Activated T-cell treated with anti-CD3 and anti-CD28 coated beads, Interleukin-2, amount 50 U/mL, for 24 hours (primary cell): ENCODE measurements around the gene PAX5.

Experiments
- DNase-seq: peaks from one replicate; pipeline ENCODE4 v3.0.0-alpha.2; 2020
- H3K27ac Mint-ChIP-seq: 2 replicates; pipeline ENCODE4 v1.8.0; 2020; ENCODE audit warnings: mild to moderate bottlenecking, mixed read lengths
- H3K27me3 Mint-ChIP-seq: 2 replicates; pipeline ENCODE4 v1.8.0; 2020; ENCODE audit warnings: mixed read lengths
- H3K36me3 Mint-ChIP-seq: 2 replicates; pipeline ENCODE4 v1.8.0; 2020; ENCODE audit warnings: low read depth, mixed read lengths
- H3K4me1 Mint-ChIP-seq: 2 replicates; pipeline ENCODE4 v1.8.0; 2020; ENCODE audit warnings: low read depth, mixed read lengths
- H3K4me3 Mint-ChIP-seq: 2 replicates; pipeline ENCODE4 v1.8.0; 2020; ENCODE audit warnings: mild to moderate bottlenecking, moderate library complexity, mixed read lengths
- H3K9me3 Mint-ChIP-seq: 2 replicates; pipeline ENCODE4 v1.8.0; 2020; ENCODE audit warnings: mixed read lengths

PAX5 gene

DNA sequence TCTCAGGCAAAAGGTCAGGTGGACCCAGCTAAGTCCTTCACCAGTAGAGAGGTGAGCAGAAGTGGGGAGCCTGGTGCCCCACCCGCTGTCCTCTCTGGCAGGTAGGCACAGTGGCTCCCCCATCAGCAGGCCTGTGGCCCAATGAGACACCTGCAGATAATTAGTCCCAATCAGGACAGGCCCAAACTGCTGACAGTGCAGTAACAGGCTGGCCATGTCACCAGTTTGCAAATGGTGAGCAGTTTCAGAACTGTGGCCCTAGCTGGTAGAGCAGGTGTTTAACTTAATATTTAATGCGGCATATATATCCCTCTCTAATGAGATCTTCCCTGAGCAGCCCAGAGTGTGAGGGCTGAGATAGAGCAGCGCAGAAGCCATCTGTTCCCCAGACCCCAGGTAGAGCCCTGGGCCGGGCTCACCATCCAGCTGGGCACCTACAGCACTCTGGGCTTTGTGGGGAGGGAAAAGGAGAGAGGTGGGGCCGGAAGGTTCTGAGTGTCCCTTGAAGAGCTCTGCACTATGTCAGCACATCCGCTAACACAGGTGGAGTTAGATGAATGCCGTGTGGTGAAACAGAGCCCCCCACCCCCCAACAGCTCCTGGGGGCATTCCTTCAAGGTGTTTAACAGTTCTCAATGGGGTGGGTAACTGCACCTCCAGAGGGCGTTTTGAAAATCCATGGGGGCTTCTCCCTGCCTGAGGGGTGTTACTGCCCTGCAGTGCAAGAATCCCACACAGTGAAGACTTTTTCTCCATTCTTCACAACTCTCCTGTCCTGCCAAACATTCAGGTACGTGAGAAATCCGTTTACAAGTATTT lies 120.5 kb downstream of the PAX5 start:
- H3K4me3 Mint-ChIP-seq, result no peak overlapping the region
- H3K4me1 Mint-ChIP-seq, result no peaks in the 10 kb centered on the region
- DNase-seq, result no peak
- H3K27me3 Mint-ChIP-seq, result peaks cover 29% of the 10 kb centered on the region
- H3K36me3 Mint-ChIP-seq, result no peaks in the 10 kb centered on the region
- no peak overlapping the region for H3K27ac Mint-ChIP-seq
- no peaks in the 10 kb centered on the region for H3K9me3 Mint-ChIP-seq

DNA sequence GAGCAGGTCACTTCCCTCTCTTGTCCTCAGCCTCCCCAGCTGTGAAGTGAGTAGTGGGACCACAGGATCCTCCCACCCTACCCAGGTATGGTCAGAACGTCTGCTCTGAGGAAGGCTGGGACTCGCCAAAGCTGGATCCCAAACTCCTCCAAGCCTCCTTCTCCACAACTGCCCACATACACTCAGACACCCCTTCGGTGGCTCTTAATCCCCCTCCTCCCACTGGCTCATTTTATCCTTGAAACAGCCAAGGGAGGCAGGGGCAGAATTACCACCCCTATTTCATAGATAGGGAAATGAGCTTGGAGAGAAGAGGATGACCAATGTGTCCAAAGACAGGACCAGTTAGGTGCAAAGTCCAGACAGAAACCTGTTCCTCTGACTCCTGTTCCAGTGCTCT lies 121.4 kb downstream of the PAX5 start:
- Mint-ChIP-seq H3K4me1 (no peaks in the 10 kb centered on the region), H3K36me3 (no peaks in the 10 kb centered on the region), H3K9me3 (no peaks in the 10 kb centered on the region), H3K4me3 (no peak overlapping the region), H3K27ac (no peak overlapping the region), H3K27me3 (peaks cover 34% of the 10 kb centered on the region)
- no peak for DNase-seq

DNA sequence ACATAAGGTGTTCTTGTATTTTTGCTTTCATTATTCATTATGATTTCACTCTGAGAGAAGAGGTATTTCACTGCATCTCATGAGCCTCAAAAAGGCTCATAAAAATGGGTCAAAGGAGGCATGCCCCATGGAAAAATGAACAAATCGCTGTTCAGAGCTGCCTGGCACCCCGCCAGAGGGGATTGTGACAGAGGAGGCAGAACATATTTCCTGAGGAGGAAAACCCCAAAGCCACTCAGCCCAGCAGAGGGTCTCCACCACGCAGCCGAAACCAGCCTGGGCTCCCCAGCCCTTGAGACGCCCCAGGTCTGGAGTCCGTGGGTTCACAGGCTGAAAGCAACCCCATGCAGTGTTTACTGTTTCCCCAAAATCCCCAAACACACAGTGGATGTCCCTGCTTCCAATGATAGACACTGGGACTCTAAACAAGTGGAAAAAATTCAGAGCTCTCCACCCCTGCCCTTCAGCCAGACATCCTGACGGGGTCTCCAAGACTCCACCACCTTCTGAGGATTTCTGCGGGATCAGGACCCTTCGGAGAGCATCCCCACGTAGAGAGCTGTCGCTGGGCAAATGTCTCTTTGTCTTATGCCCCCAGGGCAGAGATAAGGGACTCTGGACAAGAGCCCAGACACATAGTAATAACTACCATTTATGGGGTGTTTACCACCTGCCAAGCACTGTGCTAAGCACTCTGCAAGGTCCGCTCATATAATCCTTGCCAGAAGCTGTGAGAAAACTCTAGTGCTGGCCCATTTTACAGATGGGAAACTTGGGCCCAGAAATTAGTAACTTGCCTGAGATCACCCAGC lies 122.3 kb downstream of the PAX5 start:
- no peak for DNase-seq
- H3K36me3 Mint-ChIP-seq, result no peaks in the 10 kb centered on the region
- H3K4me1 Mint-ChIP-seq, result no peaks in the 10 kb centered on the region
- no peak overlapping the region for H3K4me3 Mint-ChIP-seq
- no peak overlapping the region for H3K27ac Mint-ChIP-seq
- H3K9me3 Mint-ChIP-seq, result no peaks in the 10 kb centered on the region
- H3K27me3 Mint-ChIP-seq, result peaks cover 35% of the 10 kb centered on the region

DNA sequence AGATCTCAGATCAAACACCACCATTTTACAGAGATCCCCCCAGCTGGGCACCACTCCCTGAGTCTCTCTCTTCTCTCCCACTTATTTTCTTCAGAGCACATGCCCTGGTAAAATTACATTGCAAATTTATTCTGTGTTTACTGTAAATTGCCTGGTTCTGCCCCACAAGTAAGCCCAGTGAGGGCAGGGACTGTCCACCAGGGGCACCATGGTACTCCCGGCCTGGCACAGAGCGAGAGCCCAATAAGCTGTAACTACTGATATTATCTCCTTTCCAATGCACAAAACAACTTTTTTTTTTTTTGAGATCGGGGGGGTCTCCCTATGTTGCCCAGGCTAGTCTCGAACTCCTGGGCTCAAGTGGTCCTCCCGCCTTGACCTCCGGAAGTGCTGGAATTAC lies 123.0 kb downstream of the PAX5 start:
- Mint-ChIP-seq H3K4me1 (no peaks in the 10 kb centered on the region), H3K4me3 (no peak overlapping the region), H3K27ac (no peak overlapping the region), H3K9me3 (no peaks in the 10 kb centered on the region), H3K27me3 (peaks cover 43% of the 10 kb centered on the region), H3K36me3 (no peaks in the 10 kb centered on the region)
- DNase-seq, result no peak

DNA sequence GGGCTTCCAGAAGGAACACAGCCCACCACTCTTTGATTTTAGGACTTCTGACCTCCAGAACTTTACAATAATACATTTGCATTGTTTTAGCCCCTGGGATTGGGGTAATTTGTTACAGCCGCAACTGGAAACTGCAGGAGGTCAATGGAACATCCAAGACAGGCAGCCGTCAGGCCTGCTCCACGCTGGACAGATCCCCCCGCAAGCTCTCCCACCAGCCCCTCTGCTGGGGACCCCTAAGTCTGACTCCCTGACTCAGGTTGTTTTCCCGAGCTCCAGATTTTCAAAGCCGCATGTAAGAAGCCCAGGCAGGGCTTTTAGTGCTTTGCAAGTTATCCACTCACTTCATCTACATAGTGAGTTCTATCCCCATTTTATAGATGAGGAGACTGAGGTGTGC lies 127.6 kb downstream of the PAX5 start:
- Mint-ChIP-seq H3K4me1 (peaks cover 11% of the 10 kb centered on the region), H3K4me3 (no peak overlapping the region), H3K27me3 (peaks cover 50% of the 10 kb centered on the region), H3K9me3 (no peaks in the 10 kb centered on the region), H3K36me3 (no peaks in the 10 kb centered on the region), H3K27ac (no peak overlapping the region)
- DNase-seq, result no peak

DNA sequence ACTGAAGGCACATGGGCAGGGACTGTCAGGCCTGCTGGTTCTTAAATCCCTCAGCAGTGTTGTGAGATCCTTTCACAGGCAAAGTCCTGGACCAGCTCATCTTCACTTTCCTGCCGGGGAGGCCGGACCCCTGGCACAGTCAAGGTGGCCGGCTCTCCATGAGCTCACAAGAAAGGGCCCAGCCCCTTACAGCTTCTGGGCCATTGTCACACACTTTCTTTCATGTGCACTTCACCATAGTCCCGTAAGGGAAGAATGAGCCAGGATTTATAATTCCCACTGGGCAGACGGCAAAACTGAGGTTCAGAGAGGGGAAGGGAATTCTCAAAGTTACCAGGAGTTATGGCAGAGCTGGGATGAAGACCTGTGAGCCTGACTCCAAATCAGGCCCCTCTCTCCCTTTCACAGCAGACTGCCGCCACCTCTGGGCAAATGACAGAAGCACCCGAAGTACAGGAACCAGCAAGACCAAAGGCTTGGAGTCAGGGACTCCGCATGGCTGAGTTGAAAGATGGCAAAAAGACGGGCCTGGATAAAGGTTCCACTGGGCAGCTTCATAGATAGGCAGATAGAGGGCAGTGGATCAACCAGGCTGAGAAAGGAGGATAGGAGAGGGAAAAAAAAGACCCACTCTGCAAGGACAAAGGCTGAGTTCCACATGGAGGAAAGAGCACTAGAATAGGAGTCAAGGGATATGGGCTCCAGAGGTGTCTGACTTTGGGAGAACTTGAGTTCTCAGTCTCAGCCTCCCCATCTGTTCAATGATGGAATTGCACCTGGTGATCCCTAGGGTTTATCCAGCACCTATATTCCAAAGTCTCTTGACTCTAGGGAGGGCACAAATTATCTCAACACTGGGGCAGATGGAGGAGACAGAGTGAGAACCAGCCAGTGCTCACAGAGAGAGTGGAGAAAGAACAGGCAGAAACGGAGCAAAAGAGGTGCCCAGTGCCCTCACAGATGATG lies 128.7 kb downstream of the PAX5 start:
- H3K27me3 Mint-ChIP-seq, result peaks cover 47% of the 10 kb centered on the region
- no peaks in the 10 kb centered on the region for H3K36me3 Mint-ChIP-seq
- no peaks in the 10 kb centered on the region for H3K9me3 Mint-ChIP-seq
- no peak for DNase-seq
- H3K4me3 Mint-ChIP-seq, result no peak overlapping the region
- no peak overlapping the region for H3K27ac Mint-ChIP-seq
- H3K4me1 Mint-ChIP-seq, result peaks cover 11% of the 10 kb centered on the region

DNA sequence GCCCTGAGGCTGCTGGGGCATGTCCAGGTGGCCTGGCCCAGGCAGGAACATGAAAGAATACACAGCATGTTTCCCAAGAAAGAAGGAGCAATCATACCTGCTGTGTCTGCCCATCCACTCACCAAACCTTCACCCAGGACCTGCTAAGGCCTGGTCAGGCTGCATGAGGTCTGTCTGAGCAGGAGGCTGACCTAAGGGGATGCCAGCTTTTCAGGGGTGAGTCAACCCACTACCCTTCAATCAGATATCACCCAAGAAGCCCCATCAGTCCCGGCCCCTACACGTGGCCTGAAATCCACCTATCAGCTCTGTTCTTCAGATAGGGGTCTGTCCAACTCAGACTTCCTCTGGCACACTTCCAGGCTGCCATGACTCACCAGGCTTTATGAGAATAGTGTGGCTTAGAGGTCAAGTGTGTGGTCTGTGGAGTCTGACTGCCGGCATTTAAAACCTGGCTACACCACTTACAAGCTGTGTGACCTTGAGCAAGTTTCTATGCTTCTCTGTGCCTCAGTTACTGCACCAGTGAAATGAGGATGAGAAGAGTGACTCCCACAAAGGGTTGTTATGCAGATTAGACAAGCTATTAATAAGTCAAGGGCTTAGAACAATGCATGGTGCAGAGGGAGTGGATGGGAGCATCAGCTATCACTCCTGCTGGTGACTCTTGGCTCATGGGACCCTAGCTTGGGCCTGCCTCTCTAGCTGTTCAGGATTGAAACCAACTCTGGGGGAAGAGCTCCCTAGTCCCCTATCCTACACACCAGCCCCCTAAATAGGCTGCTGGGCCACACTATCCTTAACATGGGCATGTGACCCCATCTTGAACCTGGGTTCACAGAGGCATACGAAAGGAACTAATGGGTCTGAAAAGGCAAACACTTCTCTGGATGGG lies 130.3 kb downstream of the PAX5 start:
- H3K4me1 Mint-ChIP-seq, result peaks cover 11% of the 10 kb centered on the region
- no peak overlapping the region for H3K4me3 Mint-ChIP-seq
- H3K27ac Mint-ChIP-seq, result no peak overlapping the region
- no peaks in the 10 kb centered on the region for H3K9me3 Mint-ChIP-seq
- DNase-seq, result peak; percentile 47
- no peaks in the 10 kb centered on the region for H3K36me3 Mint-ChIP-seq
- H3K27me3 Mint-ChIP-seq, result peaks cover 43% of the 10 kb centered on the region

DNA sequence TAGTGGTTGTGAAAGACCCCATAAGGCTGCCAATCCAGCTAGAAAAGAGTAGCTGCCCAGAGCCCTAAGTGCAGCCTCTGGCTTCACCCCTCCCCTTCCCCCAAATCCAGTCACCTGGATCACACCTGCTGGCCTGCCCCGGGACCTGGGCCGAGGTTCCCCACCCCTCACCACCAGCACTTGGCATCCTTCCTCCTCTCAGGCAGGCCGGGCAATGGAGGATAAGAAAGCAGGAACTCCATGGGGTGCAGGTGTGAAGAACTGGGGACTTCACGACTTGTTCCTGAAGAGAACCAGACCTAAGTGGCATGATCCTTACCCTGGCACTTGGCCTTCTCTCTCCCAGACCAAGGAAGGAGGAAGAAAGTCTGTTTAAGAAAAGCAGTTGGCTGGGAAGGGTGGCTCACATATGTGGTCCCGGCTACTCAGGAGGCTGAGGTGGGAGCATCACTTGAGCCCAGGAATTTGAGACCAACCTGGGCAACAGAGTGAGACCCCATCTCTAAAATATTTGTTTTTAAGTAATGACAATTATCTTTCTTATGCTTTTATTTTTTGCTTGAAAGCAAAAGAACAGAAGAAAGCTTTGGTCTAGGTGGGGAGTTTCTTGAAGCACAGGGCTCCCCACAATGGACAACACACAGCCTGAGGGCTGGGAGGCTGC lies 131.1 kb downstream of the PAX5 start:
- Mint-ChIP-seq H3K9me3 (no peaks in the 10 kb centered on the region), H3K4me3 (no peak overlapping the region), H3K4me1 (peaks cover 11% of the 10 kb centered on the region), H3K27me3 (peaks cover 38% of the 10 kb centered on the region), H3K27ac (no peak overlapping the region), H3K36me3 (no peaks in the 10 kb centered on the region)
- DNase-seq, result no peak

DNA sequence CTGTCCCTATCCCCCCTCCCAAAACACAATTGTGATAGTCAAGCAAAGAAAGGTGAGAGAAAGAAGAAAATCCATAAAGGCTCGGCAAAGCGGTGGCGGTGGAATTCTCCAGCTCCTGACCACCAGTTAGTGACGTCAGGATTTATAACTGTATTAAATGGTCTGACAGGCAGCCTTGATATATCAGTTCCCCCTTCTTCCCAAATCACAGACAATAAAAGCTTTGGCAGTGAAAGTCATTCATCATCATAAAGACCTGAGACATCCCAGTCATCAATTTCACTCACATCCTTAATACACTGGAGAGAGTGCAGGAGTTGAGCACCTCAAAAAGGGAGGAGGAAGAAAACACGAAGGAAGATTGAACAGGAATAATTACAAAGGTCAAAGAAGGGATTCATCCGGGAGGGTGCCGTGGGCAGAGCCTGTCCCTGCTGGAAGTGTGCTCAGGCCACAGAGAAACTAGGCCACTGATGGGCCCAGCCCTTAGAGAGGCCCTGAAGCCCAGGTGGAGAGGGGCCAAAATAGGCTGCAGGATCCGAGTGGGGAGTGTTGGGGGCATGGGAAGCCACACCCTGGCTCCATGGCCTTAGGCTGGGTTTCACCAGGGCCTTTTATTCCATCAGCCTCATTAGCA lies 131.9 kb downstream of the PAX5 start:
- Mint-ChIP-seq H3K27me3 (peaks cover 38% of the 10 kb centered on the region), H3K4me1 (peaks cover 11% of the 10 kb centered on the region), H3K27ac (no peak overlapping the region), H3K4me3 (no peak overlapping the region), H3K36me3 (no peaks in the 10 kb centered on the region), H3K9me3 (no peaks in the 10 kb centered on the region)
- DNase-seq, result no peak

DNA sequence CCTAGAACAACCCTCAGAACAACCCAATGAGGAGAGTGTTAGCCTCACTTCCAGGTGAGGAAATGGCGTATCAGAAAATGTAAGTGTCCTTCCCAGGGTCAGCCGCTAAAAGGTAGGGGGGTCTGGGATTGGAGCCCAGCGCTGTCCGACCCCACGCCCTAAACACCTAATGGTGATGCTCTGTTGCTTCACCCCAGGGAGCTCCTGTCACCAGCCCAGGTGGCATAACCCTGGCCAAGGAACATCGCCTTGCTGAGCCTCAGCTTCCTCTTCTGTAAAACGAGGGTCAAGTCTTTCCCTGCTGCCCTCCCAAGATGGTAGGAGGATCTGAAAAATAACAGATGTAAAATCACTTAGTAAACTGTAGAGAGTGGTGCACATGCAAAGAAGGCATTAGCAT lies 132.5 kb downstream of the PAX5 start:
- H3K9me3 Mint-ChIP-seq, result no peaks in the 10 kb centered on the region
- H3K27me3 Mint-ChIP-seq, result peaks cover 34% of the 10 kb centered on the region
- no peak overlapping the region for H3K27ac Mint-ChIP-seq
- H3K36me3 Mint-ChIP-seq, result no peaks in the 10 kb centered on the region
- no peak overlapping the region for H3K4me3 Mint-ChIP-seq
- no peak for DNase-seq
- H3K4me1 Mint-ChIP-seq, result peaks cover 11% of the 10 kb centered on the region

DNA sequence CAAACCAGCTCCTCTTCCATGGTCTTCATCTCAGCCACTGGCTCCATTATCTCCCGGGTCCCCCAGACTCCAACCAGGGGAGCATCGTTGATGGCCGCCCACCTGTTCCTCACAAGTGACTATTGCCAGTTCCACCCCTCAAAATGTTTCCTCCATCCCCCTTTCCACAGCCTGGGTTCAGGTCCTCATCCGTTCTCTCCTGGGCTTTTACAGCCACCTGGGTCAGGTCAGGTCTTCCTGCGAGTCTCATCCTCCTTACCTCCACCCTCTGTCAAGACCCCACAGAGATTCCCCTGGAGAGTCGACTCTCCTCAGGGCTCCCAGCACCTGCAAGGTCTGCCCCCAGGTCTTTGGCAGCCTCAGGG lies 133.2 kb downstream of the PAX5 start:
- H3K9me3 Mint-ChIP-seq, result no peaks in the 10 kb centered on the region
- H3K27ac Mint-ChIP-seq, result no peak overlapping the region
- no peak overlapping the region for H3K4me3 Mint-ChIP-seq

DNA sequence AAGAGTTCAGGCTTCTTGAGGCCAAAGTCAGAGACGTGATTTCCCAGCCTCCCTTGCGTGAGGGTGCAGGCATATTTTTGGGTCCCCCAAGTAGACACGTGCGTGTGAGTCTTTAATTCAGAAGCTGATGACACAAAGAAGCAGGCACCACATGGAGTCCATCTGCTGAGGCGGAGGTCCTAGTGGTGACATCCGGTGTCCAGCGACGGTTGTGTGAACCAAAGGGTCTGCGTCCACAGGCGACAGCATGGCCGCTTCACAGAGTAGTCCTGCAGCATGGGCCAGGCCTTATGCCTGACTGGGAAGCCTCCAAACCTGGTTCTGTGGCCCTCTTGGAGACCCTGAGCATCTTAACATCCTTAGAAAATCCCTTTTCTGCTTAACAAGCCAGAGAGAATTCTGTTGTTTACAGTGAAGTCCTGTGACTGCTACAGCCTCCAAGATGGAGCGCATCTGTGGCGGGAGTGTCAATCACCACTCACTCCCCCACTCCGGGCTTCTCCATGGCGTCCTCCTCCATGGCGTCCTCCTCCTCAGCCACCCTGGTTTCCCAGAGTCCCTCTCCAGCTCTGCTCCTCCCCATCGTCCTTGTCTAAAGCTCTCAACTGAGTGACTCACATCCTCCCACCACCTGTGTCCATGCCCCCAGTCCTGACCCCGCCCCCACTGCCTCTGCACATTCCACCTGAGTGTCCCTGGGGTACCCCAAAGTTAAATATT lies 133.8 kb downstream of the PAX5 start:
- H3K4me3 Mint-ChIP-seq, result no peak overlapping the region
- DNase-seq, result no peak
- no peaks in the 10 kb centered on the region for H3K36me3 Mint-ChIP-seq
- H3K27ac Mint-ChIP-seq, result no peak overlapping the region
- peaks cover 22% of the 10 kb centered on the region for H3K27me3 Mint-ChIP-seq
- peaks cover 11% of the 10 kb centered on the region for H3K4me1 Mint-ChIP-seq
- no peaks in the 10 kb centered on the region for H3K9me3 Mint-ChIP-seq

More for the DNA sequence above, 133.2 kb downstream of the PAX5 start:
- Mint-ChIP-seq H3K4me1 (peaks cover 11% of the 10 kb centered on the region), H3K36me3 (no peaks in the 10 kb centered on the region), H3K27me3 (peaks cover 27% of the 10 kb centered on the region)
- DNase-seq, result no peak
